GM23248 (cell line): Measurements from ENCODE around the gene FBXO42.

ENCODE experiments used
- EZH2 ChIP-seq: fragments of 200-600 bp; sonication (generic); IDR thresholded peaks from 2 replicates; pipeline ENCODE4 v1.6.1; 2018; ENCODE audit warnings: antibody characterized with exemption, mild to moderate bottlenecking; ENCODE audit not compliant: insufficient read depth, poor library complexity, severe bottlenecking
- EZH2phosphoT487 ChIP-seq: fragments of 200-600 bp; sonication (generic); IDR thresholded peaks from 2 replicates; pipeline ENCODE4 v1.6.1; 2018; ENCODE audit warnings: antibody characterized with exemption, moderate library complexity, mild to moderate bottlenecking, low read depth; ENCODE audit not compliant: insufficient read depth

GRCh38 chr1:16248603-16249516, 103.4 kb downstream of the FBXO42 start:
- TF ChIP-seq EZH2: no peak
- TF ChIP-seq EZH2phosphoT487: no peak
